ENCODE data around the gene PHLDB2.

Gene PHLDB2

DNA sequence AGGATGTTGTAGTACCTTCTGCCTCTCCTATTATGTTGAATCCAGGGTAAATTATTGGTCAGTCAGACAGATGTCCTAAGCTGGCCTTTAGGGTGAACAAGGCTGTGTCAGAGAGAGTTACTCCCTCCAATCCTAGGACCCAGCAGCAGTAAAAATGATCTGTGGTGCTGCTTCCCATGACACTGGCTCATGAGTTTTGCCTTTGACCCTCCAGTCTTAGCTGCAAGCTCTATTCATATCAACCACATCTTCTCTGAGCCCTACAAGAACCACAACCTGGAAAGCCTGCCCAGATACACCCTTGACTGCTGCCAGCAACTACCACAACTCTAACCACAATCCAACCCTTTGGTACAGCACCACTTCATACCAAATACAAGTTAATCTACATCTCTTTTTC, 27.2 kb upstream of the PHLDB2 start:
- DNase-seq (peak; percentile 2 to 23), ATAC-seq (peak; percentile 87)
- no peak overlapping the region for H3K27ac Mint-ChIP-seq
- H3K4me3 Mint-ChIP-seq, result no peak overlapping the region
- peaks cover 13% of the 10 kb centered on the region for H3K4me1 Mint-ChIP-seq
- H3K27me3 Mint-ChIP-seq, result no peaks in the 10 kb centered on the region
- no peaks in the 10 kb centered on the region for H3K9me3 Mint-ChIP-seq

DNA sequence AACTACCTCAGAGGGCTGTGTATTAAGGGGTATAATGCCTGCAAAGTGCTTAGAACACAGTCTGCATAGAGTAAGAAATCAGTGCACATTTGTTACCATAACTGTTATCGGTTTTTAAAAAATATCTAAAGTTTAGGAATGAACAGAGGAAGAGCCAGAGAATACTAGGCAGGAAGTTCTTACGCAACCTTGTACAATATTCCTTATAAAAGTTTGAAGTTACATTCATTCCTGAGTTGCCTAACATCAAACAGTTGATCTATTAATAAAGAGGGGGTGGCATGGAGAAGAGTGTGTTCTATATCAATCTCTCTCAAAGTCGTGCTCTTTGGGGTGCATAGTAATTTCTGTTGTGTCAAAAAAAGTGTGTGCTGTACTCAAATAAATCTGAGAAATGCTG, 22.0 kb upstream of the PHLDB2 start:
- H3K27ac Mint-ChIP-seq, result no peak overlapping the region
- H3K27me3 Mint-ChIP-seq, result no peaks in the 10 kb centered on the region
- H3K9me3 Mint-ChIP-seq, result no peaks in the 10 kb centered on the region
- H3K4me3 Mint-ChIP-seq, result no peak overlapping the region
- peaks cover 2% of the 10 kb centered on the region for H3K4me1 Mint-ChIP-seq
- ATAC-seq (no peak), DNase-seq (no peak)

GRCh38 chr3:111838133-111838532, 20.9 kb upstream of the PHLDB2 start:
- H3K4me3 Mint-ChIP-seq, result no peak overlapping the region
- ATAC-seq, result no peak
- no peaks in the 10 kb centered on the region for H3K9me3 Mint-ChIP-seq
- no peaks in the 10 kb centered on the region for H3K27me3 Mint-ChIP-seq
- no peaks in the 10 kb centered on the region for H3K4me1 Mint-ChIP-seq
- H3K27ac Mint-ChIP-seq, result no peak overlapping the region
- no peak for DNase-seq

GRCh38 chr3:111846039-111846438, 13.0 kb upstream of the PHLDB2 start:
- no peaks in the 10 kb centered on the region for H3K27me3 Mint-ChIP-seq
- no peak overlapping the region for H3K27ac Mint-ChIP-seq
- no peak overlapping the region for H3K4me3 Mint-ChIP-seq
- no peaks in the 10 kb centered on the region for H3K4me1 Mint-ChIP-seq
- no peaks in the 10 kb centered on the region for H3K9me3 Mint-ChIP-seq
- ATAC-seq (no peak), DNase-seq (no peak)

DNA sequence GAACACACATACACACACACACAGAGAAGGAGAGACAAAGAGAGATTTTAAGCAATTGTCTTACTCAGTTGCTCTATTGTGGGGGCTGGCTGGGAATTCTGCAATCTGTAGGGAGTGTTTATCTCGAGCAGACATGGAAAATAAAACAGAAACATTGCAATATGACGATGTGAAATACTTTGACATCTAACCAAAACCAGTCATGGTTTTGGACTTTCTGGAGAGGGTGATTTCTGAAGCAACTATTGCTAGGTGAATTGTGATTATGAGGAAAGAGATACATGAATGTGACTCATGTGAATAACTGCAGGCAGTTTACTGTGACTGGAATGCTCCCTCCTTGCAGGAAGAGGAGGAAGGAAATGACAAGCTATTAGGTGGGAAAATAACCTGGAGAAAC, 12.3 kb upstream of the PHLDB2 start:
- DNase-seq (no peak), ATAC-seq (no peak)
- H3K9me3 Mint-ChIP-seq, result no peaks in the 10 kb centered on the region

DNA sequence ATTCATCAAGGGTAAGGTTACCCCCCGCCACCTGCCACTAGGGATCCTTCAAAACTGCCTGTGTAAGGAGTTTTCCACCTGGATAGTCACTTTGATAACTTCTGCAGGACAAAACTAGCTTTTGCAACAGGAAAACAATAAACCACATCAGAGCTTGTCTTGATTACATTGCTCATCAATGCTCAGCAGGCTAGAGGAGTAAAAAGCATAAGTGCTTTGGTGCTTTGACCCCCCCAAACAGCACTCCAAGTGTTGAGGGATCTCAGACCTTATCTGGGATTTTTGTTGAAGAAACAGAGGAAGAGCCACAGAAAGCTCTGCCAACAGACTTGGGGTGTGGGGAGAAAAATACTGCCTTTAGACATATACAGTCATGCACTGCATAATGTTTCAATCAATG, 10.8 kb upstream of the PHLDB2 start:
- Mint-ChIP-seq H3K27ac (no peak overlapping the region), H3K4me3 (no peak overlapping the region), H3K4me1 (peaks cover 8% of the 10 kb centered on the region), H3K27me3 (no peaks in the 10 kb centered on the region), H3K9me3 (no peaks in the 10 kb centered on the region)
- no peak for ATAC-seq
- no peak for DNase-seq

More for the DNA sequence above, 12.3 kb upstream of the PHLDB2 start:
- no peak overlapping the region for H3K27ac Mint-ChIP-seq
- H3K27me3 Mint-ChIP-seq, result no peaks in the 10 kb centered on the region
- H3K4me1 Mint-ChIP-seq, result peaks cover 5% of the 10 kb centered on the region
- no peak overlapping the region for H3K4me3 Mint-ChIP-seq

GRCh38 chr3:111848778-111849177, 10.3 kb upstream of the PHLDB2 start:
- no peaks in the 10 kb centered on the region for H3K27me3 Mint-ChIP-seq
- ATAC-seq, result no peak

DNA sequence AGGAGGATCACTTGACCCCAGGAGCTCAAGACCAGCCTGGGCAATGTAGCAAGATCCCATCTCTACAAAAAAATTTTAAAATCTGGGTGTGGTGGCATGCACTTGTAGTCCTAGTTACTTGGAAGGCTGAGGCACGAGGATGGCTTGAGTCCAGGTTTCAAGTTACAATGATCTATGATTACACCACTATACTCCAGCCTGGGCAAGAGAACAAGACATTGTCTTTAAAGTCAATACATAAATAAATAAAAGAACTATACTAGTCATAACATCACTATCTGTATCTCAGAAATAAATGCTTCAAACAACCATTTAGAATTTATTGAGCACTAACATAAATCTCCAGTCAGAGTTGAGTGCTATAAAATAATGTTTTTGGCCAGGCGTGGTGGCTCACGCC, 8.5 kb upstream of the PHLDB2 start:
- no peaks in the 10 kb centered on the region for H3K9me3 Mint-ChIP-seq
- peaks cover 7% of the 10 kb centered on the region for H3K27me3 Mint-ChIP-seq
- DNase-seq, result no peak
- ATAC-seq, result no peak
- H3K4me1 Mint-ChIP-seq, result peaks cover 8% of the 10 kb centered on the region
- no peak overlapping the region for H3K4me3 Mint-ChIP-seq
- H3K27ac Mint-ChIP-seq, result no peak overlapping the region

More at GRCh38 chr3:111848778-111849177, 10.3 kb upstream of the PHLDB2 start:
- no peak overlapping the region for H3K27ac Mint-ChIP-seq
- DNase-seq, result no peak
- H3K4me3 Mint-ChIP-seq, result no peak overlapping the region
- H3K4me1 Mint-ChIP-seq, result peaks cover 8% of the 10 kb centered on the region
- H3K9me3 Mint-ChIP-seq, result no peaks in the 10 kb centered on the region

- Mint-ChIP-seq H3K27ac (no peak overlapping the region), H3K4me3 (no peak overlapping the region), H3K4me1 (peaks cover 8% of the 10 kb centered on the region), H3K27me3 (peaks cover 8% of the 10 kb centered on the region), H3K9me3 (no peaks in the 10 kb centered on the region)
- ATAC-seq (no peak), DNase-seq (no peak)
Measured at GRCh38 chr3:111851511-111851954, 7.5 kb upstream of the PHLDB2 start.

DNA sequence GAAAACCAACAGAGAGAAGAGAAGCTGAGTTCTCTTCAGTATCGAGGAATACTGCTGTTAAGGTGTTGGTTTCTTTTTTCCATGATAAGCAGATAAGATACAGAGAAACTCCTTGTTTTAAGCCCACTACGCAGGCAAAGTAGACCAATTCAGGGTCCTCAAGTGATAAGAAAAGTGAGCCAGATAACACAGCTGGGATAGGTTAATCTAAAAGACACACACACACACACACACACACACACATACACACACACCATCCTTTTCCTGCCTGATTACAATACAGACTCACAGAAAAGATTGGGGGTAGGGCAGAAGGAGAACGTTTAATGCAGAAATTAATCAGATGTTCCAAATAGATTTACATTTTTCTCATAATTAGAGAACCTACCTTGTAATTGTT, 6.5 kb upstream of the PHLDB2 start:
- DNase-seq, result no peak
- no peak for ATAC-seq
- Mint-ChIP-seq H3K27me3 (peaks cover 18% of the 10 kb centered on the region), H3K27ac (no peak overlapping the region), H3K4me3 (no peak overlapping the region), H3K9me3 (no peaks in the 10 kb centered on the region), H3K4me1 (peaks cover 8% of the 10 kb centered on the region)

DNA sequence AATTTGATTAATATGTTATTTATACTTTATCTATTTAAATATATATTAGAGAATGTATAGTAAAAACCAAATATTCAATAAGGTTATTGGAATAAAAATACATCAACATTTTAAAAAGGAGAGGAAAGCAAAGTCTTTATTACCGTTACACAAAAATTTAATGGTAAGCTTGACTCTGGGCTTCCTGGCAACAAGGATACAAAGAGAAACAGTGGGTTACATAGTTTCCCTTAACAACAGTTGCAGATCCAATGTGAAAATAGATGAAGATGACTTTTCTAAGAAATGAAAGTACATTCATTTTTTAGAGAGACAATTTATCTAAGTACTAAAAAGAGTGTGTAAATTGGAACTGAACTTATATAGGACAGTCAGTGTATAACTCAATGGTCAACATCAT, 6.0 kb upstream of the PHLDB2 start:
- Mint-ChIP-seq H3K4me3 (no peak overlapping the region), H3K4me1 (peaks cover 8% of the 10 kb centered on the region), H3K9me3 (no peaks in the 10 kb centered on the region), H3K27ac (no peak overlapping the region), H3K27me3 (peaks cover 24% of the 10 kb centered on the region)
- DNase-seq (no peak), ATAC-seq (no peak)

- no peak for DNase-seq
- Mint-ChIP-seq H3K9me3 (no peaks in the 10 kb centered on the region), H3K27me3 (peaks cover 27% of the 10 kb centered on the region), H3K27ac (no peak overlapping the region), H3K4me3 (no peak overlapping the region), H3K4me1 (peaks cover 8% of the 10 kb centered on the region)
- no peak for ATAC-seq
Measured at GRCh38 chr3:111854990-111855389, 4.1 kb upstream of the PHLDB2 start.

- H3K27ac Mint-ChIP-seq, result no peak overlapping the region
- peaks cover 38% of the 10 kb centered on the region for H3K27me3 Mint-ChIP-seq
- DNase-seq (no peak), ATAC-seq (no peak)
- H3K9me3 Mint-ChIP-seq, result no peaks in the 10 kb centered on the region
- peaks cover 14% of the 10 kb centered on the region for H3K4me1 Mint-ChIP-seq
- H3K4me3 Mint-ChIP-seq, result no peak overlapping the region
Measured at GRCh38 chr3:111856501-111856900, 2.6 kb upstream of the PHLDB2 start.

DNA sequence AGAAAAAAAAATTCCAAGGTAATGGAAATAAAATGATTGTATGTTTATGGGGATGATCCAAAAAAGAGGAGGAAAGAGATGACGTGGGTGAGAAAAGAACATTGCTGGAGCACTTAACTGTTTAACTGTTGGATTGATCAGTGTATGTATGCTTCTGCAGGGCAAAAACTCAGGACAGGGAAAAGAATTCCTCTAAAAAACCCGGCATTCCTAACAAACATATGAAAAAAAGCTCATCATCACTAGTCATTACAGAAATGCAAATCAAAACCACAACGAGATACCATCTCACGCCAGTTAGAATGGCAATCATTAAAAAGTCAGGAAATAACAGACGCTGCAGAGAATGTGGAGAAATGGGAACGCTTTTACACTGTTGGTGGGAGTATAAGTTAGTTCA, 1.6 kb upstream of the PHLDB2 start:
- Mint-ChIP-seq H3K27ac (no peak overlapping the region), H3K4me1 (peaks cover 8% of the 10 kb centered on the region), H3K9me3 (no peaks in the 10 kb centered on the region), H3K27me3 (peaks cover 48% of the 10 kb centered on the region), H3K4me3 (no peak overlapping the region)
- DNase-seq (no peak), ATAC-seq (no peak)

DNA sequence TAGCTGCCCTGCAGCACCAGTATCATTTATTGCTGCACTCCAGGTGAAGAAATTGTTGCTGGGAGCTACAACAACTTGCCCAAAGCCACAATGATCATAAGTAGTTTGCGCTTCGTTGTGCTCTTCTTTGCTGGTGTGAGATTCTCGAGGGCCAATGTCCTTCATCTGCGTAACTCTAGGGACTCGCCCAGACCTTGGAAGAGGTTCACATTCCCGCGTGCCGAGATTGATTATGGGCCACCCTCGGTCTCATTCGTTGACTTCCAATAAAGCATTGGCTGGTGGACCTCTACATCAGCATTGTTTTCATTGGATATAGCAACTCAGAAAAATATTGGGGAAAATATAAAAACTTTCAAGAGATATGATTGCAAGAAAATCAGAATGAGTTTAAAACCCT, 423 bp upstream of the PHLDB2 start:
- H3K9me3 Mint-ChIP-seq, result no peaks in the 10 kb centered on the region
- ATAC-seq (no peak), DNase-seq (no peak)
- peak overlapping the region; percentile 97 to 98 for H3K4me3 Mint-ChIP-seq
- H3K27ac Mint-ChIP-seq, result no peak overlapping the region
- H3K4me1 Mint-ChIP-seq, result peaks cover 8% of the 10 kb centered on the region
- peaks cover 60% of the 10 kb centered on the region for H3K27me3 Mint-ChIP-seq

DNA sequence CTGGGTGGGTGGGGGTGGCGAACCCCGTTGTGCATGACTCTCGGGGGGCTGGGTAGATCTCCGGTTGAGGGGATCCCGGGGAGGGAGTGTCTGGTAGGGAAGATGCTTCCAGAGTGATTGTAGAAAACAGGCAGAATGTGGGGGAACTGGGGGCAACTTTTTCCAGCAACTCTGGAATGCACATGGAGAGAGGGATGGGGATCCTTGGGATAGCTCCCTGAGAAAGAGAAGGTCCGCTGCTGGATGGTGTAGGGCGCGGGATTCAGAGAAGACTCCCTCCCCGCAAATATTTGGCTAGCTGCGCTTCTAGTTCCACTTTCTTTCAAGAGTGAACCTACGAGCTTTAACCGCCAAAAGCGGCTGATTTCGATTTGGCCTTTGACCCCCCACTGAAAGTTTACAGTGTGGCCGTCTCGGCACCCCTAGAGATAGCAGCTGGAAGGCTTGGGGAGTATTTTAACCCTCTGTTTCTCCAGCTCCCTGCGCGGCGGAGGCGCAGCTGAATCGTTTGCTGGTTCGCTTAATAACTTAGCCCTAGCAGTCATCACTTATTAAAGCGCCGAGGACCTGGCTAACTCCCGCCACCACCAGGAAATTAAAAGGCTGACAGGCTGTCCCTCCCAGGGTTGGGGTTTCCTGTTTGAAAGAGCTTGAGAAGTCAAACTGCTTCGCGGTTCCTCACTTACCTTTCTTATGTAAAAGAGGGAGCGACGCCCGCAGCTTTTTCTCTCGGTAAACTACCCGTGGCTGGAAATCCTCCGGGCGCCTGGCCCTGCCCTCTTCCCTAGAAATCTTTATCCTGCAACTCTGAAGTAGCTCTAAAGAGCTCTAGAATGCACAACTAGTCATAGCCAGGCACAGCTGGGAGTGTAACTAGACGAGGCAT, 1.2 kb downstream of the PHLDB2 start:
- peak; percentile 79 for ATAC-seq
- H3K9me3 Mint-ChIP-seq, result no peaks in the 10 kb centered on the region
- H3K4me1 Mint-ChIP-seq, result peaks cover 8% of the 10 kb centered on the region
- H3K4me3 Mint-ChIP-seq, result peak overlapping the region; percentile 97 to 98
- peak overlapping the region; percentile 43 to 68 for H3K27ac Mint-ChIP-seq
- peak; percentile 64 to 69 for DNase-seq
- peaks cover 65% of the 10 kb centered on the region for H3K27me3 Mint-ChIP-seq

- Mint-ChIP-seq H3K27me3 (peaks cover 65% of the 10 kb centered on the region), H3K9me3 (no peaks in the 10 kb centered on the region), H3K4me3 (no peak overlapping the region), H3K27ac (no peak overlapping the region), H3K4me1 (peaks cover 8% of the 10 kb centered on the region)
- ATAC-seq (no peak), DNase-seq (no peak)
Measured at GRCh38 chr3:111861391-111861790, 2.3 kb downstream of the PHLDB2 start.
